Mucosa of stomach (tissue), 1 donor: ENCODE measurements around the gene SELENOV.
"Not testable (repeated sequence)": the region's sequence is repeated elsewhere in the genome, so short reads cannot be mapped to it uniquely, and the experiment has no call there.

Experiments
- H3K27me3 ChIP-seq: one replicate; pipeline ENCODE4 v1.7.0; 2013; ENCODE audit warnings: mild to moderate bottlenecking, low read length; ENCODE audit not compliant: control insufficient read depth, insufficient read depth
- H3K36me3 ChIP-seq: one replicate; pipeline ENCODE4 v1.7.0; 2013; ENCODE audit warnings: low read length; ENCODE audit not compliant: control insufficient read depth, insufficient read depth
- H3K4me1 ChIP-seq: one replicate; pipeline ENCODE4 v1.7.0; 2013; ENCODE audit warnings: mild to moderate bottlenecking, low read length; ENCODE audit not compliant: control insufficient read depth, insufficient read depth
- H3K4me3 ChIP-seq: one replicate; pipeline ENCODE4 v1.7.0; 2013; ENCODE audit warnings: low read length
- H3K9ac ChIP-seq: one replicate; pipeline ENCODE4 v1.7.0; 2013; ENCODE audit warnings: mild to moderate bottlenecking, low read length, moderate library complexity
- H3K9me3 ChIP-seq: one replicate; pipeline ENCODE4 v1.7.0; 2013; ENCODE audit warnings: mild to moderate bottlenecking, low read length, moderate library complexity; ENCODE audit not compliant: control insufficient read depth
- donor health status: Pancreatic carcinoma.

SELENOV gene

DNA sequence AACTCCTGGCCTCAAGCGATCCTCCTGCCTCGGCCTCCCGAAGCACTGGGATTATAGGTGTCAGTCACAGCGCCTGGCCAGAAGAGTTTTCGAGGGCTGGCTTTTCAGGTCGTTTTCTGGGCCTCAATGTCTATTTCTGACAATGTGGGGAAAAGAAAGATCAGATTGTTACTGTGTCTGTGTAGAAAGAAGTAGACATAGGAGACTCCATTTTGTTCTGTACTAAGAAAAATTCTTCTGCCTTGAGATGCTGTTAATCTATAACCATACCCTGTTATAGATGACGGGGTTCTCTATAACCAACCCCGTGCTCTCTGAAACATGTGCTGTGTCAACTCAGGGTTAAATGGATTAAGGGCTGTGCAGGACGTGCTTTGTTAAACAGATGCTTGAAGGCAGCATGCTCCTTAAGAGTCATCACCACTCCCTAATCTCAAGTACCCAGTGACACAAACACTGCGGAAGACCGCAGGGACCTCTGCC, 35.6 kb upstream of the SELENOV start:
- not testable (repeated sequence) for H3K9me3 ChIP-seq, H3K36me3 ChIP-seq, H3K4me3 ChIP-seq, H3K9ac ChIP-seq, H3K27me3 ChIP-seq
- H3K4me1 ChIP-seq, result peaks cover 15% of the 10 kb centered on the region

DNA sequence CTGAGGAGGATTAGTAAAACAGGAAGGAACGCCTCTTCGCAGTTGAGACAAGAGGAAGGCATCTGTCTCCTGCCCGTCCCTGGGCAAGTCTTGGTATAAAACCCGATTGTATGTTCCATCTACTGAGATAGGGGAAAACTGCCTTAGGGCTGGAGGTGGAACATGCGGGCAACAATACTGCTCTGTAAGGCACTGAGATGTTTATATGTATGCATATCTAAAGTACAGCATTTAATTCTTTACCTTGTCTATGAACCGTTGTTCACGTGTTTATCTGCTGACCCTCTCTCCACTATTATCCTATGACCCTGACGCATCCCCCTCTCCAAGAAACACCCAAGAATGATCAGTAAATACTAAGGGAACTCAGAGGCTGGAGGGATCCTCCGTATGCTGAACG, 35.0 kb upstream of the SELENOV start:
- Histone ChIP-seq H3K36me3 (no peaks in the 10 kb centered on the region), H3K27me3 (no peaks in the 10 kb centered on the region), H3K9me3 (no peaks in the 10 kb centered on the region), H3K9ac (peak overlapping the region; percentile 95), H3K4me1 (peaks cover 15% of the 10 kb centered on the region), H3K4me3 (peak overlapping the region; percentile 97)

DNA sequence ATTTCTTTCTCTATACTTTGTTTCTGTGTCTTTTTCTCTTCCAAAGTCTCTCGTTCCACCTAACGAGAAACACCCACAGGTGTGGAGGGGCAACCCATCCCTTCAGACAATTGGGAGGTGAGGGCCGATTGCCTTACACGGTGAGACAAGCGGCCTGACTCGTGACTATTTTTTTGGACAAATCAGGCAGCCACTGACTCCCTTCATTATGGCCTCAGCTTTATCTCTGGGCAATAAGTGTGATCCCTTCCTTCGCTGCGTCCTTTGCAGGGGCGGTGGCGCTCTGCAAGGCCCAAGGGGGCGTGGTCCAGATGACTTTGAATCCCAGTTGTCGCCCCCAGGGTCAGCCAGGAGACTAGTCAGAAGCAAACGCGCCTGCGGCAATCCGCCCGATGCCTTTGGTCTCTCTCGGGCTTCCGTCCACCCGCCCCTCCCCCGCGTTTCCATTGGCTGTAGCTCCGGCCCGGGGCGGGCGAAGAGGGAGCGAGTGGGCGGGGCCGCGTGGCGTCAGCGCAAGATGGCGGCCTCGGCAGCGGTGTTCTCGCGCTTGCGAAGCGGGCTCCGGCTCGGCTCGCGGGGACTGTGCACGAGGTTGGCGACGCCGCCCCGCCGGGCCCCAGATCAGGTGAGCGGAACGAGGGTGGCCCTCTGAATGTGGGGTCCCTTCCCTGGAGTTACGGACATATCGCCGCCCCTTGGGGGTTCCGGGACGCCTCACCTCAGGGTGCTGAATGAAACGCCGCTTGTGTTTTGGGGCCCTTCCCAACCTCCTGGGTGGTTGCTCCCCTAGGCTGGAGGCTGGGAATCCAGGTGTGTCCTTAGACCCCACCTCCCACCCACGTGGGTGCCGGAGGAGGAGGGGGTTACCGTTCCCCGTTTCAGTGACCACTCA, 34.4 kb upstream of the SELENOV start, which contains the start of gene TIMM50:
TIMM50 (plus strand) TSS at position 502 of the 892 bp plus-strand sequence; CDS start at position 518, 16 bp downstream.
- peak within 1 kb of the TSS; percentile 95 for H3K9ac ChIP-seq
- H3K27me3 ChIP-seq, result no peaks in the 10 kb centered on the region
- peak within 1 kb of the TSS; percentile 97 for H3K4me3 ChIP-seq
- no peaks in the 10 kb centered on the region for H3K36me3 ChIP-seq
- H3K9me3 ChIP-seq, result no peaks in the 10 kb centered on the region
- peaks cover 15% of the 10 kb centered on the region for H3K4me1 ChIP-seq

DNA sequence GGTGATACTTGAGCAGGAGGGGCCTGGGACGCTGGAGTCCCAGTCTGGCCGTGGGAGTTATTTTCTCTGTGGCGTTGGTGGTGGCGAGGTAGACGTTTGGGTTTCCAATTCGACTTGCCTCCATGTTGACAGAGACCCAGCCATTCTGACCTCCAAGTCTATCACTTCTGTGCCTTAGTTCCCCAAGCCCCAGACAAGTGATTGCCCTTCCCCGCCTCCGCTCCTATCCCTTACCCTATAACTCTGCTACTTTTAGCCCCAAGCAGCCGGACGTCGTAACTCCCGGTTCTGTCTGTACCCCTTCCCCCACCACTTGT, 33.8 kb upstream of the SELENOV start:
- Histone ChIP-seq H3K4me3 (peak overlapping the region; percentile 97), H3K4me1 (peaks cover 15% of the 10 kb centered on the region), H3K9me3 (no peaks in the 10 kb centered on the region), H3K27me3 (no peaks in the 10 kb centered on the region), H3K9ac (peak overlapping the region; percentile 95), H3K36me3 (no peaks in the 10 kb centered on the region)

DNA sequence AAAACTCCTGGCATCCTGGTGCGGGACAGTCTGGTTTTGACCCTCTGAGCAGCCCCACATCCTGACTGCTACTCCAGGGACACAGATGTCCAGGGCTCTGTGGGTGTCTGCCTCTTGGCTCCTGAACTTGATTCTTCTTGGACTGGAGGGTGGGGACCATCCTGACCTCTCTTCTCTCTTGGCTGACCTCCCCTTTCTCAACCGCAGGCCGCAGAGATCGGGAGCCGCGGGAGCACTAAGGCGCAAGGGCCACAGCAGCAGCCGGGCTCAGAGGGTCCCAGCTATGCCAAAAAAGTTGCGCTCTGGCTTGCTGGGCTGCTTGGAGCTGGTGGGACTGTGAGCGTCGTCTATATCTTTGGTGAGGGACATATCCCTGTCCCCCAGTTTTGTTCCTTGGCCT, 33.3 kb upstream of the SELENOV start:
- peaks cover 15% of the 10 kb centered on the region for H3K4me1 ChIP-seq
- H3K36me3 ChIP-seq, result no peaks in the 10 kb centered on the region
- H3K9ac ChIP-seq, result peak overlapping the region; percentile 95

DNA sequence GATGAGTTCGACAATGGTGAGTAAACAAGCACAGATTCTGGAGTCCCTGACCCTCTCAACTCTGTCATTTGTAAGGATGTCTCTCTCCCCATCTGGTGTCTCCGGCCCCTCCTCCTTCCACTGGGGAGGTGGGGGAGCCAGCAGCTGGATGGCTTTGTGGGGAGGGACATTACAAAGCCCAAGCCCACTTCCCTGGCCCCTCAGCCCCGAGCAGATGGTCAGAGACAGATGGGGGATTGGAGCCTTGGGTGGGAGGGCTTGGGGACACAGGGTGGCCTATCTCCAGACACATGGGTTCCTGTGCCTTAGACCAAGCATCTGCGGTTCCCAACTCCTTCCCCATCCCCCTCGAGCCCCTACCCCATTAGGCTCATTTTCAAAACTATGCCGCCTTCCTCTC, 31.8 kb upstream of the SELENOV start:
- no peaks in the 10 kb centered on the region for H3K27me3 ChIP-seq
- H3K9ac ChIP-seq, result no peak overlapping the region
- no peaks in the 10 kb centered on the region for H3K36me3 ChIP-seq
- H3K4me3 ChIP-seq, result no peak overlapping the region
- H3K4me1 ChIP-seq, result peaks cover 15% of the 10 kb centered on the region
- H3K9me3 ChIP-seq, result no peaks in the 10 kb centered on the region

More for the DNA sequence above, 33.3 kb upstream of the SELENOV start:
- Histone ChIP-seq H3K4me3 (peak overlapping the region; percentile 97), H3K27me3 (no peaks in the 10 kb centered on the region), H3K9me3 (no peaks in the 10 kb centered on the region)

DNA sequence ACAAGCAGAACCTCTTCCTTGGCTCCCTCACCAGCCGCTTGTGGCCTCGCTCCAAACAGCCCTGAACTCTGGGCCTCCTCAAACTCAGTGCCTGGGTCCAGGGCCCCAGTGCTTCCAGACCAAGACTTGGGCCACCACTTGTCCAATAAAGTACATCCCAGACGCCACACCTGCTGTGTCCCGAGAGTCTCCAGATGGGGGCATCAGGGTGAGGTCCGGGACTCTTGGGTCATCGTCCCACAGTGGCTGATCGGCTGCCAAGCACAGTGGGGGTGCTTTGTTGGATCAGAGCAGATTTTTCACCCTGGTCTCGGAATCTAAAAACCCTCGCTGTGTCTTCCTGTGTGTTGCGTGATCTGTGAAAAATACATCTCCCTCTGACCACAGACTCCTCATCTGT, 25.2 kb upstream of the SELENOV start:
- H3K27me3 ChIP-seq, result no peaks in the 10 kb centered on the region
- H3K36me3 ChIP-seq, result peaks cover 6% of the 10 kb centered on the region
- H3K4me3 ChIP-seq, result no peak overlapping the region

DNA sequence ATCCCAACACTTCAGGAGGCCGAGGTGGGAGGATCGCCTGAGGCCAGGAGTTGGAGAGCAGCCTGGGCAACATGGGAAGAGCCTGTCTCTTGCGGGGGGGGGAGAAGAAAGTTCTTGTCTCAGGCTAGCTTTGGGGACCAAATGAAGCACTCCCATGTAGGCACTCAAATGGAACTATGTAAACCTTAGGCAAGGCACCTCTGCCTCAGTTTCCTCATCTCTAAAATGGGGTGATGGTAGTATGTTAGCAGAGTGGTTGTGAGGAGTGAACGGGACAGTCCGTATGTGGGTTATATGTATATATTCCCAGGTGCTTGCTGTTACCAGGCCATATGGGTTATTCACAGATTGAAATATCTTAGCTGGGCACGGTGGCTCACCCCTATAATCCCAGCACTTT, 22.7 kb upstream of the SELENOV start:
- Histone ChIP-seq H3K4me1 (no peaks in the 10 kb centered on the region), H3K27me3 (peaks cover 9% of the 10 kb centered on the region), H3K36me3 (peaks cover 6% of the 10 kb centered on the region), H3K9ac (no peak overlapping the region), H3K9me3 (no peaks in the 10 kb centered on the region), H3K4me3 (no peak overlapping the region)

More for the DNA sequence above, 25.2 kb upstream of the SELENOV start:
- Histone ChIP-seq H3K9ac (no peak overlapping the region), H3K4me1 (no peaks in the 10 kb centered on the region), H3K9me3 (no peaks in the 10 kb centered on the region)

DNA sequence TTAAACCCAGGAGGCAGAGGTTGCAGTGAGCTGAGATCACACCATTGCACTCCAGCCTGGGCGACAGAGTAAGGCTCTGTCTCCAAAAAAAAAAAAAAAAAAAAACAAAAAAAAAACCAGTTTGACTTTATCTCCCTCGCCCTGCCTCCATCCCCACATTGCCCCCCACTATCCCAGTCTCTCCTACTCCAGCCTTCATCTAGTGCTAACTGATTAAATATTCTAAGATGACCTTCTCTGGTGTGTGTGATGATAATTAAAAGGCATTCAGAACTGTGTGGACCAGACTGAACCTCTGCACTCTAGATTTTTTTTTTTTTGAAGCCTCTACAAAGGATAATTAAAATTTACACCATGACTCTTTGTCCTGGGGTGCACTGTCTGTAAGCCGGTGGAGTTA, 22.2 kb upstream of the SELENOV start:
- Histone ChIP-seq H3K4me3 (no peak overlapping the region), H3K9me3 (no peaks in the 10 kb centered on the region), H3K36me3 (peaks cover 6% of the 10 kb centered on the region), H3K27me3 (peaks cover 14% of the 10 kb centered on the region), H3K9ac (no peak overlapping the region), H3K4me1 (peaks cover under 1% of the 10 kb centered on the region)

DNA sequence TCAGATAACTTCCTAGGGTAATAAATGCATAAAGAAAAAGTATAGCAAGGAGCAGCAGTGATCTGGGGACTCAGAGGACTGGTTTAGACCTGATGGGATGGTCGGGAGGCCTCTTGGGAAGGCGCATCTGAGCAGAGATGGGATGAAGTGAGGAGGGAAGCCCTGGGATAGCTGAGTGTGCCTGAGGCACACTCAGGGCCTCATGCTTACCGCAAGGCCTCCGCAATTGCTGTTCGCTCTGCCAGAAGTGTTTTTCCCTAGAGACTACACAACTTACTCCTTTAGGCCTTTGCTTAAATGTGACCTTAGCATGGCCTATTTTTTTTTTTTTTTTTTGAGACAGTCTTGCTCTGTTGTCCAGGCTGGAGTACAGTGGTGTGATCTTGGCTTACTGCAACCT, 20.3 kb upstream of the SELENOV start:
- peaks cover 9% of the 10 kb centered on the region for H3K4me1 ChIP-seq
- H3K36me3 ChIP-seq, result no peaks in the 10 kb centered on the region
- no peak overlapping the region for H3K4me3 ChIP-seq
- peaks cover 33% of the 10 kb centered on the region for H3K27me3 ChIP-seq
- H3K9me3 ChIP-seq, result no peaks in the 10 kb centered on the region
- no peak overlapping the region for H3K9ac ChIP-seq

DNA sequence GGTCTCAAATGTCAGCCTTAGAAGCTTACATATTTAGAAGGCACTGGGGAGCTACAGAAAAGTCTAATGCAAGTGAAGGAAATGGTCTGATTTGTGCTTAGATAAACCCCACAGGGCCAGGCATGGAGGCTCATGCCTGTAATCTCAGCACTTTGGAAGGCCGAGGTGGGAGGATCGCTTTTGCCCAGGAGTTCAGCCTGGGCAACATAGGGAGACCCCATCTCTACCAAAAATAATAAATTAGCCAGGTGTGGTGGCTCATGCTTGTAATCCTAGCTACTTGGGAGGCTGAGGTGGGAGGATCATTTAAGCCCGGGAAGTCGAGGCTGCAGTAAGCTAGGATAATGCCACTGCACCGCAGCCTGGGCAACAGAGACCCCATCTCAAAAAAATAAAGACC, 18.9 kb upstream of the SELENOV start:
- Histone ChIP-seq H3K4me1 (peaks cover 9% of the 10 kb centered on the region), H3K27me3 (peaks cover 43% of the 10 kb centered on the region), H3K9ac (no peak overlapping the region), H3K9me3 (no peaks in the 10 kb centered on the region), H3K36me3 (no peaks in the 10 kb centered on the region), H3K4me3 (no peak overlapping the region)

DNA sequence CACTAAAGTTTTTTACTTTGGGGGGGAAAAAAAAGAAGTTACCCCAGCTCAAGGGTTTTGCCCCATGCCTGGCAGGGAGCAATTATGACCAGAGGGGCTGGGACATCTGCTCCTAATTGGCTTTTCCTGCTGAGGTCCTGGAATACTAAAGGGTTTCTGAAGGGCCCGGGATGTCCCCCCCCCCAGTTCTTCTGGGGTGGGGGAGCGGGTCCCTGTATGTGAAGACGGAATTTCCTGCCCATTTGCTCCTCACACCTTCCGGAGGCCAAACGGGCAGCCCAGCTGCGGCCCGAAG, 17.3 kb upstream of the SELENOV start:
- peaks cover 9% of the 10 kb centered on the region for H3K4me1 ChIP-seq
- H3K36me3 ChIP-seq, result no peaks in the 10 kb centered on the region
- peaks cover 43% of the 10 kb centered on the region for H3K27me3 ChIP-seq
- H3K4me3 ChIP-seq, result no peak overlapping the region
- no peak overlapping the region for H3K9ac ChIP-seq
- no peaks in the 10 kb centered on the region for H3K9me3 ChIP-seq
